Stimulated activated naive CD8-positive, alpha-beta T cell treated with anti-CD3 and anti-CD28 coated beads, Interleukin-15, amount 100 ng/mL, for 72 hours (primary cell): ENCODE measurements around the gene SDC3.

ENCODE experiments used
- ATAC-seq: fragments of 150-1000 bp; cut with Tn5 transposase; 2 replicates; pipeline ENCODE4 v1.10.0; 2021; ENCODE audit warnings: mild to moderate bottlenecking, moderate library complexity
- DNase-seq, 2 donors: peaks; one replicate each; pipeline ENCODE4 v3.0.0; 2021 to 2022
- H3K27ac Mint-ChIP-seq, 2 donors: one replicate each; pipeline ENCODE4 v1.8.0; 2022; ENCODE audit warnings: mild to moderate bottlenecking in 2 of 2, mixed read lengths in 2 of 2, moderate library complexity in 2 of 2
- H3K27me3 Mint-ChIP-seq: one replicate; pipeline ENCODE4 v1.8.0; 2022; ENCODE audit warnings: mixed read lengths
- H3K4me1 Mint-ChIP-seq: one replicate; pipeline ENCODE4 v1.8.0; 2022; ENCODE audit warnings: mild to moderate bottlenecking, mixed read lengths
- H3K4me3 Mint-ChIP-seq, 2 donors: one replicate each; pipeline ENCODE4 v1.8.0; 2022; ENCODE audit warnings: mild to moderate bottlenecking in 2 of 2, mixed read lengths in 2 of 2, moderate library complexity in 1 of 2
- H3K9me3 Mint-ChIP-seq, 2 donors: one replicate each; pipeline ENCODE4 v1.8.0; 2022; ENCODE audit warnings: mixed read lengths in 2 of 2

The SDC3 gene

DNA sequence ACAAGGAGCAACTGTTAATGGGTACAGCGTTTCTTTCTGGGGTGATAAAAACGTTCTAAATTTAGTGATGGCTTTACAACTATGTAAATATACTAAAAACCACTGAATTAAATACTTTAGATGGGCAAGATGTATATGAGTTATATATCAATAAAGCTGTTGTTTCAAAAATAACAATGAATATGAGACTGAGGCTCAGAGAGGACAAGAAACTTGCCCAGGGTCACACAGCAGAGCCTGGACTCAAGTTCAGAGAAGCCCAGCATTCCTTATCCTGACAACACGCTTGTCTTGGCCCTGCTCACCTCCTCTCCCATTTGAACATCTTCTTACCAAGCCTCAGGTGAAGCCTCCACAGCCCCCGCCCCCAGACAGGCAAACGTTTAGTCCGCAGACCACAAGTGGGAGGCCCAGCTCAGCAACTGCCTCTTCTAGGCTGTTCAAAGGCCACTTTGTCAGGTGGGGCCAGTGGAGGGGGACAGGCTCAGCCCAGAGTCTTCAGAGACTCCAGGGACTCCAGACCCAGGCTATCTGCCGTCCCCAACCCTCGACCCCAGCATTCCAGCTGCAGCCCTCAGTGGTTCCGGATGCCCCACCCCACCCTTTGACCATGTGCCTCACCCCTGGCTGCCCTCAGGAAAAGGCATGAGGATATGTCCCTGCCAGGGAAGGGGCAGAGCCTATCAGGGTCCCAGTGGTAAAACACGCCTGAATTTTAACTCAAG lies 17.9 kb downstream of the SDC3 start:
- ATAC-seq = no peak
- H3K27me3 Mint-ChIP-seq = peaks cover 65% of the 10 kb centered on the region
- peaks cover 0 to 7% of the 10 kb centered on the region in 2 donors for H3K9me3 Mint-ChIP-seq
- H3K27ac Mint-ChIP-seq = no peak overlapping the region
- peaks cover 12% of the 10 kb centered on the region for H3K4me1 Mint-ChIP-seq
- DNase-seq = no peak
- no peak overlapping the region for H3K4me3 Mint-ChIP-seq

DNA sequence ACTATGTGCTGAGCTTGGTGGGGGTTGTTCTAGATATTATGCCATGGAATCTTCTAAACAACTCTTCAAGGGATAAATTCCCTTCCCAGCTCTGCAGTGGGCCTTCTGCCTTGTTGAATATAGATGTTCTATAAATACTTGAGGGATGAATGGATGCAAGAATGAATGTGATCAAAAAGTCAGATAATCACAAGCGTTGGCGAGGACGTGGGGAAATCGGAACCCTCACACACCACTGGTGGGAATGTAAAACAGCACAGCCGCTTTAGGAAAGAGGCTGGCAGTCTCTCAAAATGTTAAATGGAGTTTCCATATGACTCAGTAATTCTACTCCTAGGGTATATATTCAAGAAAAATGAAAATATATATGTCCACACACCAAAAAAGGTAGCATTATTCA lies 19.0 kb downstream of the SDC3 start:
- no peak for ATAC-seq
- Mint-ChIP-seq H3K27me3 (peaks cover 61% of the 10 kb centered on the region), H3K4me3 (no peak overlapping the region), H3K27ac (no peak overlapping the region), H3K4me1 (peaks cover 13% of the 10 kb centered on the region), H3K9me3 (peaks cover 0 to 5% of the 10 kb centered on the region in 2 donors)
- no peak for DNase-seq

DNA sequence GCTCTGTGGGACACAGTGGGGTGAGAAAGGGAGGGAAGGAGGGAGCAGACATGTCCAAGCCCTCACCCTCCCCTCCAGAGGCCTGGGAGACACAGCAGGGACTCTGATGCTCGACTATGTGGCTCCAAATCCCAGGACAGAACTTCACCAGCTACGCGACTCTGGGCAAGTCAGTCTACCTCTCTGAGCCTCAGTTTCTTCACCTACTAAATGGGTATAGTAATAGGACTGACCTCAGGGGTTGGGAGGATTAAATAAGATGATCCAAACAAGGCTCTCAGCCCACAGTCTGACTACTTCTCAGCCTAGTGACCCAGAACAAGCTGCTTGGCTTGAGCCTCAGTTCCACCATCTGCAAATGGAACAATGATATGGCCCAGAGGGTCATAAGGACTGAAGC lies 19.6 kb downstream of the SDC3 start:
- Mint-ChIP-seq H3K4me1 (peaks cover 13% of the 10 kb centered on the region), H3K9me3 (no peaks in the 10 kb centered on the region), H3K27ac (no peak overlapping the region), H3K27me3 (peaks cover 64% of the 10 kb centered on the region), H3K4me3 (no peak overlapping the region)
- ATAC-seq = no peak
- DNase-seq = no peak

DNA sequence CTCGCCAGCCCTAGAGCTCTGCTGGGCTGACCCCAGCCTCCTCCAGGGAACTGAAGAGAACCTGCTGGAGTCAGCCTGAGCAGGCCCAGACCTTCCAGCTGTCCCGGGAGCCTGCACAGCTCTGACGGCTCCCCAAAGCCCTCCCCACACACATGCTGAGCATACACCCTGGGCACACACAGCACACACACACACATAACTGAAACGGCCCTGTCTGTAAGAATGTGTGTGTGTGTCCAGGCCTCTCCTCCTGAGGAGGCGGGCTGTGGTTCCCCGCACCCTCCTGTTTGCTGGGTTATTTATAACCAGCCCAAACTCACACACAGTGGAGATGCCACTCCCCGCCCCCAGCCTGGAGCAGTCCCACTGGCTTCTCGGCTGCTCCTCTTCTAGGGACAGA lies 20.2 kb downstream of the SDC3 start:
- Mint-ChIP-seq H3K27ac (no peak overlapping the region), H3K4me3 (no peak overlapping the region), H3K9me3 (no peaks in the 10 kb centered on the region), H3K27me3 (peaks cover 60% of the 10 kb centered on the region), H3K4me1 (peaks cover 13% of the 10 kb centered on the region)
- no peak for DNase-seq
- no peak for ATAC-seq

DNA sequence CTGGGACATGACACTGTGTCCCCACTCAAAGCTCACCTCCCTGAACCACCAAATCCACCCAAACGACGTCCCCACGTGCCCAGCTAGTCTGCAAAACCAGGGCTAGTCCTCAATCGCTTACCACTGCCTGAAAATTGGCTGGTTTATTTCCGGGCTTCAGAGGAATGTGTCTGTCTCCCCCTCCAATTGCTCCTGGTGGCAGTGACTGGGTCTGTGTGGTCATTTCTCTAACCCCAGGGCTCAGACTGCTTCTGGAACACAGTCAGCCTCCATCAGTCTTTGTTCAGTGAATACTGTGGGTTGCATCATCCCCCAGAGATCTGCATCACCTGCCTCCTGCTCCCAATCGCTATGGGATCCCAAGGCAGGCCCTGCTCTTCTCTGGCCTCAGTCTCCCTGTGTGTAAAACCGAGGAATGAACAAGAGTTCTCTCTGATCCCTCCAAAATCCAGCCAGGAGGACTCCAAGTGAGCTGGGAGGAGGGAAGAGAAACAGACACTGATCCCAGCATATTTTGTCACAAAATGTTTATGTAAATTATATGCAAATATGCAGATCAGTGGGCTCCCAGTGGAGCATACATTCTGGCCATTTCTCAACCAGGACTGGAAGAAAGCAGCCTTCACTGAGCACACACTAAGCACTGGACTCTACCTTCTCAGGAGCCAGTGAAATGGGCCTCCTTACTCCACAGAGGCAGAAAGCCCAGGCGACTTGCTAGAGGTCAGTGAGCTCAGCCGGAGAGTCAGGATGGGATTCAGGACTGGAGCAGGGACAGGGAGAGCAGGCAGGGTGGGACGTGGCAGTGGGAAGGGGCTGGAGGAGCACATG lies 20.9 kb downstream of the SDC3 start:
- H3K4me1 Mint-ChIP-seq = peaks cover 13% of the 10 kb centered on the region
- peaks cover 56% of the 10 kb centered on the region for H3K27me3 Mint-ChIP-seq
- H3K27ac Mint-ChIP-seq = no peak overlapping the region
- no peak for ATAC-seq
- H3K9me3 Mint-ChIP-seq = no peaks in the 10 kb centered on the region
- DNase-seq = no peak
- H3K4me3 Mint-ChIP-seq = no peak overlapping the region

DNA sequence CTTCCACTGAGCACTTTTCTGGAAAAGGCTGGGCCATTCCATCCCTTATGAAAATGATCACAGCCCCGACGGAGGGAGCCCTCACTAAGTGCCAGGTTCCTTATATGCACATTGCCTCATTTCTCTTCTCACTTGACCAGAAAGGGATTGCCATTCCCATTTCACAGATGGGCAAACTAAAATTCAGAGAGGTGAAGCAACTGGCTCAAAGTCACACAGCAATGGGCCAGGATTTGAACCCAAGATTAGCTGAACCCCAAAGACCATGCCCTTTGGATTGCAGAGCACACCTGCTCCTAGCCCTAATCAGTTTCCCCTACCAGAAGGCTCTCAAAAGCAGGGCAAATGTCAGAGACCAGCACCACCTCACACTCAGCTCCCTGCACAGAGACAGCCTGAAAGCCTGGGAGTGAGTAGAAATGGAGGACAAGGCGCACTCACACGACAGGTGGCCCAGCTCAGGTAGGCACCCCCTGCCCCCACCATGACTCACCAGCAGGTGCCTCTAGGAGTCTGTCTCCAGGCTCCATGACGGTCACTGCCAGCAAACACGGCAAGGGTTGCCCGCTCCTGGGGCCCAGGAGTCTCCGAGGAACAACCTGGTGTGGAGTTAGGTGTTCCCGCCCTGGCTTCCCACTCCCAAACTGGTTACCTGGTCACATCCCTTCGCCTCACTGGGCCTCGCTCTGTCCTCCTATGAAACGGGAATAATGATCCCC lies 21.7 kb downstream of the SDC3 start:
- DNase-seq (no peak), ATAC-seq (no peak)
- Mint-ChIP-seq H3K9me3 (no peaks in the 10 kb centered on the region), H3K27ac (no peak overlapping the region), H3K4me3 (no peak overlapping the region), H3K27me3 (peaks cover 58% of the 10 kb centered on the region), H3K4me1 (peaks cover 9% of the 10 kb centered on the region)

DNA sequence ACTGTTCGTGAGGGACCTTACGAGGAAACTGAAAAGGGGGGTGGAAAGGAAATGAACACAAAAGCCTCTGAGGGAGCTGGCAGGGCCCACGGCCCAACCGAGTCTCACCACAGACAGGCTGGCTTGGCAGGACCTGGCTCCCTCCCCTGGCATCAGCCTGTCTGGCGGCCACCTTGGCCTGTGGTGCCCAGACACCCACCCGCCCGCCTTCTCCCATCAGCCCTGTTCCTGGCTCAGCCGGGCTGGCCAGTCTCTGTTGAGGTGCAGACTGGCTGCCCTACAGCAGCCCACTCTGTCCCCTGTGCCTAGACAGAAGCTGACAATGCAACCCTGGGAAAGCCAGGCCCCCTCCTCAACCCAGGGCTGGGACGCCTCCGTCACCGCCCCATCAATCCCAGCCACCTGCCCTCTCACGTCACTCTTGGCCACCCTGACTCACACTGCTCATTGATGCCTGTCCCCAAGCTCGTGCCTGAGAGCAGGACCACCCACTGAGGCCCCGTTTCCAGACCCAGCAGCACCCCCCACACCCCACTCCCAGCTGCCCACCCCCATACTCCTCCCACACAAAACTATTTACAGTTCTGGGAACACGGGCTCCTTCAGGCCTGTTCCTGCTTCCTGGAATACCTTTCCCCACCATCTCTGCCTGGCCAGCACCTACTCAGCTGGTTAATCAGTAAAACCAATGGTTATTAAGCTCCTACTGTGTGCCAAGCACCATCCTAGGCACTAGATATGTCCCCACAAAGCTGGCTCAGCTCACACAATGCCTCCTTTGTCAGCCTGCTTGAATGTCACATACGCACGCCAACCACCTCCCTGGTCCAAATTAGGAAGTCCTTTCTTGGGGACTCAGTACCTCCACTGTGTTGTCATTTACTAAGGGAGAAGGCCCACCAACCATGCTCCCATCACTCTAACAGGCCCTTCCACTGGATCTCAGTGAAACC lies 22.7 kb downstream of the SDC3 start:
- ATAC-seq = no peak
- peaks cover 8% of the 10 kb centered on the region for H3K4me1 Mint-ChIP-seq
- no peak overlapping the region for H3K27ac Mint-ChIP-seq
- H3K9me3 Mint-ChIP-seq = no peaks in the 10 kb centered on the region
- H3K27me3 Mint-ChIP-seq = peaks cover 57% of the 10 kb centered on the region
- no peak overlapping the region for H3K4me3 Mint-ChIP-seq
- DNase-seq = no peak

DNA sequence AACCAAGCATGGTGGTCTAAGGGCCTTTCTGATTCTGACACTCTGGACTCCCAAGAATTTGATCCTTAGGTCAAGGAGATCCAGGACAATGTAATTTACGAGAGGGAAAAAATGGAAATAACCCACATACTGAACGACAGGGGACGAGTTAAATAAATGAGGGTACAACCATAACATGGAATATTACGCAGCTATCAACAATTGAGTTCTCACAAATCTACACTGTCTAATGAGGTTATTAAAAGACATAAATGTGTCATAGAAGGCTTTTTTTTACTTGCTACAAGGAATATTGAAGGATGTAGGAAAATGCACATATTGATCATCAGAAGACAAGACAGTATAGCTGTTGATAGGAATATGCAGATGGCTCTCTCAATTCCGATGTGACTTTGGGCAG lies 23.8 kb downstream of the SDC3 start:
- H3K9me3 Mint-ChIP-seq = no peaks in the 10 kb centered on the region
- H3K27me3 Mint-ChIP-seq = peaks cover 61% of the 10 kb centered on the region
- DNase-seq (no peak), ATAC-seq (no peak)
- H3K27ac Mint-ChIP-seq = no peak overlapping the region
- peaks cover 9% of the 10 kb centered on the region for H3K4me1 Mint-ChIP-seq
- H3K4me3 Mint-ChIP-seq = no peak overlapping the region

DNA sequence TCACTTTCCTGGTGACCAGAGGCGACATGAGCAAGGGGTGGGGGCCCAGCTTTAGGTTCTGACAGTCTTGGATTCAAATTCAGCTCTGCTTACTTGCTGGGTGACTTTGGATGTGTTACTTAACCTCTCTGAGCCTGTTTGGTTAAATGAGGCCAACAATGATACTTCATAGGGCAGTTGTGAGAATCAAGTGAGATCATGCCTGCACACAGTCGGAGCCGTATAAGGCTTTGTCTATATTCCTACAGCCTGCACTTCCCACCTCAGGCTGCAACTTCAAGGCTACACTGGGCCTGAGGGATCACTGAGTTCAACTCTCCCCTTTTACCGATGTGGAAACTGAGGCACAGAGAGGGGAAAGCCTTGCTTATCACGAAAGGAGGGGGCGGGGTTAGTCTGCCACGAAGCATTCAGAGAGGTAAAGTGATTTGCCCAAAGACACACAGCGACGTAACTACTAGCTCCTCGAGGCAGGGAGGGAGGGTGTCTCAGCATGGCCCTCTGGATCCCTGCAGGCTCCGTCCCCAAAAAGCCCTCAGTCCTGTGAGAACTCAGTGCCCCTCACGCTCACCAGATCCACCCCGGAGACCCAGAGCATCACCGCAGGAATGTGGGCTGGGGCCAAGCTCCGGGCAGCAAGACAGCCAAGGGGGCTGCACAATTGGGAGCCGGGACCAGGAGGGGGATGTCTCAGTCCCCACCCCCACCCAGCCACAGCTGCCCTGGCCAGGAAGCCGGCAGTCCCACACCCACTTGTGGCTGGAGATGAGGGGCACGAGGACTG lies 25.0 kb downstream of the SDC3 start:
- H3K9me3 Mint-ChIP-seq = no peaks in the 10 kb centered on the region

DNA sequence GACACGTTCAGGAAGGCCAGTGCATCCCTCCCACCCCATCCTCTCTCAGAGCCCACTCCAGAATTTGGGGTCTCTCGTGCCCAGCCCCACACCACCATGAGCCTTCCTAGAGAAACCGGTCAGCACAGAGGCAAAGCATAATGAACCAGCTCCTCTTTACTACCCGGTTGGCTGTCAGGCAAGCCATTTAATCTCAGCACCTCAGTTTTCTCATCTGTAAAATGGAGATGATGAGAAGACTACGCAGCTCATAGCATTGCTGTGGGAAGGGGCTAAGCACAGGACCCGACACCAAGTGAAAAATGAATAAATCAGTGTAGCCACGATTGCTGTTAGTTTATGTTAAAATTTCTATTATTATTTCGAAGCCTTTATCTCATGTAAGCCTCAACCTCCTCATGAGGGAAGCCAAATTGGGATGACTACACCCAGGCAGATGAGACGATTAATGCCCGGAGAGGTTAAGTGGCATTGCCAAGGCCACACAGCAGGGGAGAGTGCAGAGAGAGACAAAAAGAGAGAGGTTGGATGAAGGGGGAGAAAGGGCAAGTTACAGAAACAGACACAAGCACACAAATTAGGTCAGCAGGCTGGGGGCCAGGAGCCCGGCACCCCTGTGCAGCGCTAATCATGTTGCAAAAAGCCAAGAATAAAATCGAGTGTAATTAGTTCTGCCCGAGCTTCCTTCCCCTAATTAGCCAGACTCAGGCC lies 25.7 kb downstream of the SDC3 start:
- no peak overlapping the region for H3K27ac Mint-ChIP-seq
- peaks cover 73% of the 10 kb centered on the region for H3K27me3 Mint-ChIP-seq
- no peak for ATAC-seq
- no peak for DNase-seq
- H3K4me3 Mint-ChIP-seq = no peak overlapping the region
- peaks cover 16% of the 10 kb centered on the region for H3K4me1 Mint-ChIP-seq
- H3K9me3 Mint-ChIP-seq = no peaks in the 10 kb centered on the region

More for the DNA sequence above, 25.0 kb downstream of the SDC3 start:
- ATAC-seq = no peak
- DNase-seq = no peak
- H3K4me1 Mint-ChIP-seq = peaks cover 16% of the 10 kb centered on the region
- H3K27ac Mint-ChIP-seq = no peak overlapping the region
- H3K27me3 Mint-ChIP-seq = peaks cover 70% of the 10 kb centered on the region
- no peak overlapping the region for H3K4me3 Mint-ChIP-seq

DNA sequence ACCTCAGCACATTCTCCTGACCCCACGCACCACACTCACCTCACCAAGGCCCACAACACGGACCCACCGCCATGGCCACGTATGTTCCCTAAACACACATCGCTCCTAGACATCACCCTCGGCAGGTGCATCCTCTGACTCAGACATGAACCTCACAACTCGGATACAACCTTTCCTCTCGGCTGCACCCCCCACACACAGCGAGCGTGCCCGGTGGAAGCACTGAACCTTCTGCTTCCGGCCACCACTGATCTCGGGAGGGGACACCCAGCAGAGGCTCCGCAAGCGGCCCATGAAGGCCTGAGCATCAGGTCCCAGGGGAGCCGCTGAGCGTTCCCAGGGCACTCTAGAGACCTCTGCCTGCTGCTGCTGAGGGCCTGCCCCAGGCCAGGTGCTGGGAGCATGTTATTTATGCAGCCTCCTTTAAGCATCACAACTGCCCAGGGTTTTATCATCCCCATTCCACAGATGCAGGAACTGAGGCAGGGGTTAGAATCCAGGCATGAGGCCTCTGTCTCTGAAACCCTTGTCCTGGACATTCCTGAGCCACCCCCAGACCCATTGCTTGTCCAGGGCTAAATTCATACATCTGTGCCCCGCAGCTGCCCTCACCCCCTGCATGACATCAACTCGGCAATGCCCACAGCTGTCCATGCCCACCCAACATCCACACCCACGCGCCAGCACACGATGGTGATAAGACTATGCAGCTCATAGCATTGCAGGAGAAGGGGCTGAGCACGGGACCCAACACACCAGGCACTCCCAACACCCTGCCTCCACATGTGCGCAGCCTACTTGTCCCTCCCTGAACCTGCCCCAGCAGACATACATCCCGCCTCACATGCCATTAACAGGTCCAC lies 27.0 kb downstream of the SDC3 start:
- ATAC-seq = no peak
- no peak overlapping the region for H3K27ac Mint-ChIP-seq
- H3K9me3 Mint-ChIP-seq = no peaks in the 10 kb centered on the region
- peaks cover 16% of the 10 kb centered on the region for H3K4me1 Mint-ChIP-seq
- DNase-seq = no peak
- peaks cover 73% of the 10 kb centered on the region for H3K27me3 Mint-ChIP-seq
- no peak overlapping the region for H3K4me3 Mint-ChIP-seq

DNA sequence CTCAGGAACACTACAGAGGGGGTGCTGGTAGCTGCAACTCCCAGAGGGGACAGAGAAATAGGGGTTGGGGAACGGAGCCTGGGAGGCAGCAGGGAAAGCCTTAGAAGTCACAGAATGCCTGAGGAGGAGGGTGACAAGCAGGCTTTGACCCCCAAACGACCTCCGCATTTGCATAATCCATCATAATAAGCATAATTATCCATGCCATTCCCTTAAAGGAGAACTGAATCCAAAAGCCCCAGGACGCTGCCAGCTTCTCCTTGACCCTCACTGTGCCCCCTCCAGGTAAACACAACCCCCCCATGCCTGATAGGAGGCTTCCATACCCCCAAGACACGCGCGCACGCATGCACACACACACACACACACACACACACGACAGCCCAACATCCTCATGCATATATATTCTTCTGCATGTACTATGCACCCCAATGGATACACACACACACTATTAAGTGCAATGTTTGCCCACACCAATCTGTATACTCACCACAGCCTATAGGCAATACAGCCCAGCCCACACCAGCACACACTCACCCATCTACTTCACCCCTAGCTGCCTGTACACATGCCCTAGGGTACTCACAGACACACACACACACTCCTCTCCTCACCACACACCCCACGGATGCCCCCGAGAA lies 27.8 kb downstream of the SDC3 start:
- peaks cover 10% of the 10 kb centered on the region for H3K4me1 Mint-ChIP-seq
- no peak overlapping the region for H3K4me3 Mint-ChIP-seq
- peaks cover 73% of the 10 kb centered on the region for H3K27me3 Mint-ChIP-seq
- DNase-seq = no peak
- H3K27ac Mint-ChIP-seq = no peak overlapping the region
- no peak for ATAC-seq
- H3K9me3 Mint-ChIP-seq = no peaks in the 10 kb centered on the region
